Measurements from ENCODE around the gene ITGB6.

DNA sequence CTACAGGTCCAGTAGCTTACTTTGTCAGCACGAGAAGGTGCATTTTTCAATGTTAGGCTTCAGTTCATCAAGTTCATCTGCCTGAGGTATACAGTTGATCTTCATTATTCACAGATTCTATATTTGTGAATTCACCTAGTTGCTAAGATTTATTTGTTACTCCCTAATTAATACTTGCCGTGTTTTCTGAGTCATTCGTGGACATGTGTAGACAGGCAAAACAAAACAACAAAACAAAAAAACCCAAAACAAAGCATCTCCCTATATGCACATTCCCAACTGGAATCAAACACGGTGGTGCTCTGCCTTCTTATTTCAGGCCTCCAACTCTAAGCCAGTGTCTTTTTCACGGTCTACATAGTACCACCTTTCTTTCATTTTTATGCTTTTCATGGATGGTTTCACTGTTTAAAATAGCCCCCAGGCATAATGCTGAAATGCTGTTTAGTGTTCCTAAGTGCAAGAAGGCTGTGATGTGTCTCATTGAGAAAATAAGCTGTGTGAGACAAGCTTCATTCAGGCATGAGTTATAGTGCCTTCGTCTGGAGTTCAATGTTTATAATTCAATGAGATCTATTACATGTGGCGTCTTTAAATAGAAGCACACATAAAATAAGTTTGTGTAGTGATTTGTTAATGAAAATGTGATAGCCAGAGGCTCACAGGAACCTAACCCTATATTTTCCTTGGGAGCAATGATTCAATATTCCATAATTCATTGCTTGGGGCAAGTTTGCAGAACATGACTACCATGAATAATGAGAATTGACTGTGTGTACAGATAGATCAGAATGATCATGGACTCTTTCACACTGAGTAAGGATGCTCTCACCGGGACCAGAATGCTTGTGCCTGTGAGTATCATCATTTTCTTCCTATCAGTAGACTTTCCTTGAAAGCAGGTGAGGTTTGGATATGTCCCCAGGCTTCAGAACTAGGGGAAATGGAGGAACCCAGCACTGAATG lies 24.6 kb downstream of the ITGB6 start:
- TF ChIP-seq, protein P1, sequence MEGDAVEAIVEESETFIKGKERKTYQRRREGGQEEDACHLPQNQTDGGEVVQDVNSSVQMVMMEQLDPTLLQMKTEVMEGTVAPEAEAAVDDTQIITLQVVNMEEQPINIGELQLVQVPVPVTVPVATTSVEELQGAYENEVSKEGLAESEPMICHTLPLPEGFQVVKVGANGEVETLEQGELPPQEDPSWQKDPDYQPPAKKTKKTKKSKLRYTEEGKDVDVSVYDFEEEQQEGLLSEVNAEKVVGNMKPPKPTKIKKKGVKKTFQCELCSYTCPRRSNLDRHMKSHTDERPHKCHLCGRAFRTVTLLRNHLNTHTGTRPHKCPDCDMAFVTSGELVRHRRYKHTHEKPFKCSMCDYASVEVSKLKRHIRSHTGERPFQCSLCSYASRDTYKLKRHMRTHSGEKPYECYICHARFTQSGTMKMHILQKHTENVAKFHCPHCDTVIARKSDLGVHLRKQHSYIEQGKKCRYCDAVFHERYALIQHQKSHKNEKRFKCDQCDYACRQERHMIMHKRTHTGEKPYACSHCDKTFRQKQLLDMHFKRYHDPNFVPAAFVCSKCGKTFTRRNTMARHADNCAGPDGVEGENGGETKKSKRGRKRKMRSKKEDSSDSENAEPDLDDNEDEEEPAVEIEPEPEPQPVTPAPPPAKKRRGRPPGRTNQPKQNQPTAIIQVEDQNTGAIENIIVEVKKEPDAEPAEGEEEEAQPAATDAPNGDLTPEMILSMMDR (conservative IDR thresholded peaks at IDR 0.05; ENCODE audit: low read depth, low read length): no peak
- TF ChIP-seq POLR2A (IDR thresholded peaks at IDR 0.05; ENCODE audit: low read depth, low read length) (no peak), CEBPB (IDR thresholded peaks at IDR 0.05; ENCODE audit: low read depth, low read length) (no peak)
- TF ChIP-seq, protein P2, sequence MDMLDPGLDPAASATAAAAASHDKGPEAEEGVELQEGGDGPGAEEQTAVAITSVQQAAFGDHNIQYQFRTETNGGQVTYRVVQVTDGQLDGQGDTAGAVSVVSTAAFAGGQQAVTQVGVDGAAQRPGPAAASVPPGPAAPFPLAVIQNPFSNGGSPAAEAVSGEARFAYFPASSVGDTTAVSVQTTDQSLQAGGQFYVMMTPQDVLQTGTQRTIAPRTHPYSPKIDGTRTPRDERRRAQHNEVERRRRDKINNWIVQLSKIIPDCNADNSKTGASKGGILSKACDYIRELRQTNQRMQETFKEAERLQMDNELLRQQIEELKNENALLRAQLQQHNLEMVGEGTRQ (IDR thresholded peaks at IDR 0.05; ENCODE audit: low read depth, low read length): no peak
